GM18907 (cell line): Measurements from ENCODE around the gene FBXW12.

Experiments
- ATAC-seq: cut with Tn5 transposase; IDR thresholded peaks from one replicate; pipeline ENCODE4 v1.9.1; 2021; ENCODE audit warnings: mild to moderate bottlenecking, moderate library complexity; ENCODE audit not compliant: unreplicated experiment

The FBXW12 gene

GRCh38 chr3:48419149-48419548, 47.1 kb downstream of the FBXW12 start:
- no peak for ATAC-seq

DNA sequence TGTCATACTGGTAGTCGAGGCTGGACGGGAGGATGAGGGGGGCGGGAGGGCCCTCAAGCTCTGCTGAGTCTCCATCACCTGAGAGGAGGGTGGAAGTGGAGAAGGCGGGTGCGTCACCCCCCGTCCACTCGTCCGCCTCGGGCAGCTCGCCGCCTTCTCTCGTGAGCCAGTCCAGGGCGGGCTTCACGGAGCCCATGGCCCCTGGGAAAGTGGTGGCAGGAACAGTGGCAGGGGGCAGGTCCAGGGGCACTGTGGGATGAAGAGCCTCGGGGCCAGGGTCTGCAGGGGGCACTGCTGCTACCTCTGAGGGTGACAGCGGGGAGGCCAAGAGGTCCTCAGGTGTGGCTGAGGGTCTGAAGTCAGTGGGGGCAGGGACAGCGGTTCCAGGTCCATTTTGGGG, 47.6 kb downstream of the FBXW12 start:
- no peak for ATAC-seq

GRCh38 chr3:48420561-48420960, 48.5 kb downstream of the FBXW12 start:
- ATAC-seq, result no peak

DNA sequence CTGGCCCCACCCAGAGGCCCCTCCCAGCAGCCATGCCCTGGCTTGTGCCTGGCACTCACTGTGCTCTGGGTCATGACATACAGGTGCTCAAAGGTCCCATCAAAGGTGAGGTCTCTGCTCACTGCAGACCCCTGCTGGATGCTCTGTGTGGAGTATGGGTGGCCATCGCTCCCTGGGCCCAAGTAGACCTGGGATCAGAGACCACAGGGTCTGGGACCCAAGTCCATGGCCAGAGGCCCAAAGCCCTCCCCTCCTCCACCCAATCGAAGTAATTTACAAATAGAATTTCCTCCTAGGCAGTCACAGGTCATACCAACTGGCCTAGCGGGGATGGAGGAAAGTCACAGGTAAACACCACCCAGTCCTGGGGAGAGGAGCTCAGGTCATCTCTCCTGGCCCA, 50.3 kb downstream of the FBXW12 start:
- ATAC-seq, result no peak

GRCh38 chr3:48422681-48423080, 50.7 kb downstream of the FBXW12 start:
- ATAC-seq, result no peak

DNA sequence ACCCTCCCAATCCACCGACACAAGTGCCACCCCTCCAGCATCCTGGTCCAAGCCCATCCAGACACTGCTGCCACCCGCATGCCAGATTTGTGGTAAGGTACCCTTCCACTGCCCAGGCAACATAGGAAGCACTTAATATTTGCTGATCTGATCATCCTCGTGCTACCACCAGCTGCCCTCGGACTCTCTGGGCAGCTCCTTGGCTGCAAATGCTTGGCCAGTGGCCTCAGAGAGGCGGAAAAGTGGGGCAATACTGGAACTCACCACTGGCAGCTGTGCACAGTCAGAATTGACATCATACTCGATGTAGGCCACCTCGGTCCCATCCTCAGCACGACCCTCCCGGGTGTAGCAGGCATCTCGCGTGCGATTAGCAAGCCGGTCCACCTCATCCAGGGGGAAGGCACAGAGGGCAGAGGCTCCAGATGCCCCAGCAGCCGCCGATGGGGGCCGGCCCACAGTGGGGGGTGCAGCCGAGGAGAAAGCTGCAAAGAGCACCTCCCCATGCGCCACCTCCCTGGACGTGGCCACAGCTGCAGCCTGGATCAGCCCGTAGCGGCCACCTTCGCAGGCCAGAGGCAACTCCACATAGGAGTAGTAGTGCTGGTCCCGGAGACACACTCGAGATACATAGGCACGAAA, 51.3 kb downstream of the FBXW12 start:
- no peak for ATAC-seq

GRCh38 chr3:48423883-48424695, 52.1 kb downstream of the FBXW12 start:
- no peak for ATAC-seq

DNA sequence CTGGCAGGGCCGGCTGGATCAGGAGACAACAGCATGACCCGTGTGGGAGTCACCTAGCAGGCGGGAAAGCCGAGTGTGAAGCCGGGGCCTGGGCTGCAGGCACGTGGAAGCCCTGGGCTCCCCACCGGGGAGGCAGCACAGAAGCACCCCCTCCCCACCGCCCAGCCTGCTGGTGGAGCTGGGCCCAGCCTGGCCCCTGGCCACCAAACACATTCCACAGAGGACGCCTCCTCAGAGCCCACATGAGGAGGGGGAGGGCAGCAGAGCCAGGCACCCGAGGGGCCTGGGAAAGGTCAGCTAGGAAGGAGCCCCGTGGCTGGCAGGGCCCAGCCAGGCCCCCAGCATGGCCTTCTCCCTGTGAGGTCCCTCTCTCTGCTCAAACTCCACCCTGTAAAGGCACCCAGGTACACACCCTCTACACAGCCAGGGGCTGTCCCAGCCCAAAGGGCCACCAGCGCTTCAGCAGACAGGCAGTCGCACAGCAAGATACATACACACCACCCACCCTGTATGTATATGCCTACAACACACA, 53.3 kb downstream of the FBXW12 start:
- ATAC-seq, result no peak

DNA sequence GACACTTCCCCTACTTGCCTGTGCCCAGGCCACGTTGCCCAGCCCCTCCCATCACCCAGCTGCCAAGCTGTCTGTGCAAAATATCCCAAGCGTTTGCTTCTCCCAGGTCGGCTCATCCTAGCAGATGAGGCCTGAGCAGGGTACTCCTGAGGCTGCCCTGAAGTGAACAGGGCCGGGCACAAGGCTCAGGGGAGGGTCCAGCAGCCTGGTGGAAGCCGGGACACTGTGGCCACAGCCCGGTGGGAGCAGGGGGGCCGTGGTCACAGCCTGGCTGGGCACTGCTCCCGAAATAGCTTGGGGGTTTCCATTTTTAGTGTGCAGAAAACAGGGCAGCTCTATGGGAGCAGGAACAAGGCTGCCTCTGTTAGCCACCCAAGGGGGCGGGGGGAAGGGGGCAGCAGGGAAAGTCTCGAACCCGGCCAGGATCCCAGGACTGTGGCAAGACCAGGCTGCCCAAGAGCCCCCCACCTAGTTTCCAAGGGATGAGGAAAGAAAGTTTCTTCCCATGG, 54.4 kb downstream of the FBXW12 start:
- no peak for ATAC-seq

GRCh38 chr3:48426944-48427629, 55.1 kb downstream of the FBXW12 start:
- ATAC-seq, result no peak

DNA sequence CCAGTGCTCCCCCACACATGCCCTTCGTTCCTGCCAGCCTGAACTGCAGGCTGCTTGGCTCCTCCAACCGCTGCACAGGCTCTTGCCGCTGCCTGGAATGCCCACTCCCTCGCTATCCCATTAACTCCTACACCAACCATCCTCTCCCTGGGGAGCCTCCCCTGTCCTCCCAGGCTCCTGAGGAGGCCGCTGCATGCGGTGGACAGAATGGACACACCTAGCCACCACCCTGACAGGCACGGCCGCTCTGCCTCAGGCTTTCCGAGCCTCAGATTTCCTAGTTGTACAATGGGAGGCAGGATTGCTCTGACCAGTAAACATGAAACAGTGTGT, 55.6 kb downstream of the FBXW12 start:
- no peak for ATAC-seq

- no peak for ATAC-seq
These were observed 56.1 kb downstream of the FBXW12 start for GRCh38 chr3:48428088-48428571.

- peak; percentile 39 for ATAC-seq
These were observed 56.7 kb downstream of the FBXW12 start for GRCh38 chr3:48428572-48429316.

DNA sequence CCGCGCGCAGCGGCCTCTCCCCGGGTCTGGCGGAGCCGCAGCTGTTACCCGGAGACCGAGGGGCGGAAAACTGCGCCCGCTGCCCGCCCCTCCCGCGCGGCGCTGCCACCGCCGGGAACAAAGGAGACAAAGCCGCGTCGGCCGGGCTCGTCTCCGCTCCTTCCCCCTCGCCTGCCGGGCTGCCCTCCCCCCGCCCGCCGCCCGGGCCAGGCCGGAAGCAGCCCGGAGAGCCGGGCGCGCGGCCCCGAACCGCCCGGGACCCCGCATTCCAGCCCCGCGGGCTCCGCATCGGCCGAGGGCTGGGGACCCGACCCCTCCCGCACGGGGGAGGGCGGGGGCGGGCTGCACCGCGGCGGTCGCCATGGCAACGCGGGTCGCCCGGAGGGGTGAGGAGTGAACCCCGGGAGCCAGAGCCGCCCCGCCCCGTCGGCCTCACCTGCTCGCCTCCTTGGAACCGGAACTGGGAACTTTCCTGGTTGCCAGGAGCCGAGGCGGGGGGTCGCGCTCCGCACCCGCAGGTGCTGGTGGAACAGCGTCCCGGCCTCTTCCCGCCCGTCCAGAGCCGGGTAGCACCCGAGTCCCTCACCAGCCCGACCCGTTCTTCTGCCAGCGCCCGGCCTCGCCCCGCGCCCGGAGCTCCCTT, 57.4 kb downstream of the FBXW12 start:
- ATAC-seq, result peak; percentile 39

DNA sequence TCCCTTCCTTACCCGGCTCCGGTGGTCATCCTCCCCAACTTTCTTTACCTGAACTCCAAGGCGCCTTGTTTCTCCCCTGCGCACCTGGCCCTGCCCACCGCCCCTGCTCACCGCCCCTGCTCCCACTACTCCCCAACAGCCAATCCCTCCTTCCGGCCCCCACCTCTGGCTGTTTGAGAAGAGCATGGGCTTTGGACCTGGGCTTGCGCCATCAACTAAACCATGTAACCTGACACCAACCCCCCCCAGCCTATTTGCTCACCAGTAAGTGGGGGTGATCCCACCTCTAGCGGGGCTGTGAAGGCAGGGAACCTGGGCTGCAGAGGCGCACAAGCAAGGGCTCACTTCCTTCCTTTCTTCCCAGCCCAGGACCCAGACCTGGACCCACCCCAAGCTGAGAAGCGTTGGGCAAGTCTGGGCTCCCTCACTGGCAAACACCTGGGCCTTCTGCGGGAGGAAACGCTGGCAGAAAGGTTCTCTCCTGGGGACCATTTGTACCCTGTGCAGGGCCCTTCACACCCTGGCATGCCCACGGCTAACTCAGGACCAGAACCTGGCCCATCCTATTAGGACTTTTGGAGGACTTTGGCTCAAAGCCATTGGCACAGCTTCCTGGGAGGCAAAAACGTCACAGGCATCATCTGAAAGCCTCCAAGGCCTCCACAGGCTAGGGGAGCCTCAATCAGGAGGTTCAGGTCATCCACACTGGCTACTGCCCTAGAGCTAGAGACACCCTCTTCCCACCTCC, 58.1 kb downstream of the FBXW12 start, which contains the start of gene PLXNB1:
Gene PLXNB1 (minus strand): TSS at position 127 of the 748 bp plus-strand sequence. CDS start 5,475 bp downstream, outside the sequence.
- ATAC-seq, result no peak

DNA sequence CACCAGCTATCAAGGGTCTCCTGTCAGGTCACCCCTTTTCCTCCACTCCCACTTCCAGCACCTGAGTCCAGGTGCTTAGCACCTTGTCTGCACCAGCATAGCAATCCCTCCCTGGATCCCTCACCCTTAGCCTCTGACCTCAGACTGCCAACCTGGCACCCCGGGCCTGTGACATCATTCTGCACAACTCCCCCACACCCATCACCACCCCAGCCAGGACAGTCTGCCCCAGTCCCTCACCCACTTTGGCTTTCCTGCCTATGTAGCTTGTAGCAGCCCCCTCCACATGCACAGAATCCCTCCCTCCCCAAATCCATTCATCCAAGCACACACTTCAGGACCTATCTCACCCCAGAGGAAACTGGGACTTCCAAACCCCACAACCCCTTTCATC, 58.7 kb downstream of the FBXW12 start:
- no peak for ATAC-seq

GRCh38 chr3:48431224-48432029, 59.4 kb downstream of the FBXW12 start:
- ATAC-seq, result no peak
